HG03159 (cell line): ENCODE results near the gene SH2D2A.

Experiments
- ATAC-seq: cut with Tn5 transposase; IDR thresholded peaks from one replicate; pipeline ENCODE4 v1.9.1; 2021; ENCODE audit warnings: mild to moderate bottlenecking, moderate library complexity; ENCODE audit not compliant: unreplicated experiment

Gene SH2D2A

DNA sequence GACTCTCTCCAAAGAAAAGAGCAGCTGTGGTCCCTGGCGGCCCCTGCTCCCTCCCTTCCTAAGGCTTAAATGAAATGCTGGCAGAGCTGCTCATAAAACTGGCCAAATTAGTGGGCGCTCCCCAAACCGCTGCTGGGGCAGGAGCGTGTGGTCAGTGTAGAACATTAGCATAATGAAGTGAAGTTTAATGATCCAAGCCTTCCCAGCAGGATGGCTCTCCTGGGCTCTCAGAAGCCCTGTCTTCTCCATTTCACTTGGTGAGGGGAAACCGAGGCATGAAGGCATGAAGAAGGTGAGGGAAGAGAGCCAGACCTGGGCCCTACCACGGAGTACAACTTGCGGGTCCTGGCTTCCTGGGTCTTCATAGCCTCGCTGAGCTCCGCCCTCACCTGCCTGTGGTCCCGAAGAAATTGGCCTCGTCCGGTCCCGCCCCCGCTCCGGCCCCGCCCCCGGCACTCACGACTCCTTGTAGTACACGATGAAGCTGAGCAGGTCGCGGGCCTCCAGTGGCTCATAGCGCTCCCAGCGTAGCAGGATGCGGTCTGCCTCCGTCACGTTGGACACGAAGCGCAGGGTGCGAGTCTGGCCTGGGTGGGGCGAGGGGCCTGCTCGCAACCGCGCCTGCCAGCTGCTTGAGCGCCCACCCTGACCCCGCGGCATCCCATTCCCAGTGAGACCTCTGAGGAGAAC lies 32.0 kb upstream of the SH2D2A start:
- ATAC-seq, result no peak

DNA sequence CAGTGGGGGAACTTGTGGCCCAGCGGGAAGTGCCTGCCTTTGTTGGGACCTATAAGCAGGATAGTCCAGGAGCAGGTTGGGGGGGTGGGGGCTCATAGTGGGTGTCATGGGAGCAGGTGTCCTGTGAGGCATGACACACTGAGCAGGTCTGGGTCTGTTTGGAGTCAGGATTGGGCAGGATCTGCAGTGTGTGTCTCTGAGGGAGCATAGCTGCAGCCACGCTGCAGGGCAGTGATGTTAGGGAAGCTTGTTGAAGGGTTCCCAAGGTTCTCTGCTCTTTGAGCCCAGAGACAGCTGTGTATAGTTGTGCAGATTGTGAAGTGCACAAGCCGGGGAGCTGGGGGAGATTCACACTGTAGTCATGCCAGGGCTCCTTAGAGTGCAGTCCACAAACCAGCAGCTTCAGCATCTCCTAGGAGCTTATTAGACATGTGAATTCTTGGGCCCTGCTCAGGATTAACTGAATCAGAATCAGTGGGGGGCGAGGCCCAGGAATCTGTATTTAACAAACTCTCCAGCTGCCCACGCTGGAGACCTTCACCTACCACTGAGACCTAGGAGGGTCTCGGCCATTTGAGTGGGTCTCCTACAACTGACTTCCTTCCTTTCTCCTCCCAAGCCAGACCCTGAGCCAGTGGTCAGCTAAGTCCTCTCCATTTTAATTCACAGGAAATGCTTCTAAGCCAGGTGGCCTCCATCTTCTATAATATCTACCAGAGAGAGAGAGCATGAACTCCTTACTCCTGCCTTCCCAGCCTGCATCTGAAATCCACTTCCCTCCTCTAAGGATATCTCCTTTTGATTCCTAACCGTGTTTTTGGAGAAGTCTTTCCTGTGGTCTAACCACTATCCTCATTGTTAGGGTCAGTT lies 31.2 kb upstream of the SH2D2A start:
- no peak for ATAC-seq

DNA sequence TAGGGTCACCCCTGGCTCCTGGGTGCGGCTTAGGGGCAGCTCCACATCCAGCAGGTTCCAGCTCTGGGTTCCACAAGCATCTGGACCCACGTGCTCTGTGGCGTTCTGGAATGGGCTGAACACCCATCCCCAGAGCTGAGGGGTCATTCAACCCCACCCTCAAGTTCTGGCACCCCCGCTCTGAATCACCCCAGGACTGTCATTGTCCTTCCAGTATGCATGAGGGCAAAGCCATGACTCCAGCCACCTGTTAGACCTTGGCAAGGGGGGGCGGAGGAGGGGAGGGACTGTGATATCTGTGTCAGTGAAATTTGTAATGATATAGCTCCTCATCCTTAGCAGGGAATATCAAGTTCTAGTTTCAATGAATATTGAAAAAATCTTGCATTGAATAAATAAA lies 30.0 kb upstream of the SH2D2A start:
- no peak for ATAC-seq

DNA sequence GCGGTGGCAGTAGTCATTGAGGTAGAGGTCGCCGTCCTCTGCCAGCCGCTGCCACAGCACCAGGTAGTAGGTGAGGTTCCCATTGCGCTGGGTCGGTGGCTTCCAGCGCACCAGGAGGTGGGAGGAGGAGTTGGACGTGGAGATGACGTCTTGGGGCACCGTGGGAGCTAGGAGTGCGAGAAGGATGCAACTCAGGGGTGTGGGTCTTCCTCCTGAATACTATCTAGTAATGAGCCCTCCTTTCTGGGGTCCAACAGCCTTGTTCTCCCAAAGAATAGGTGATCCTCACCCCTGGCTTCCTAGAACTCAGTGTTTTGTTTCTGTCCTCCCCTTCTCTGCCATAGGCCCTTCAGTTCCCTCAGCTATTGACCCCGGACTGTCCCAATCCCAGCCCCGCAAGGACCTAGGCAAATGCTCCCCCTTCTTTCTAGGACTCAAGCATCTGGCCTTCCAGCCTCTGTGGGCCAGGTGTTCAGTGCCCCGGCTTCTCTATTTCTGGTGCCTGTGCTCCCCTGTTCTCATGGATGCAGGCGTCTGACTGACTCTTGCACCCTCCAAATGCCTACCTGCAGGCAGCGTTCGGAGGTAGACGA lies 29.4 kb upstream of the SH2D2A start:
- ATAC-seq, result no peak

DNA sequence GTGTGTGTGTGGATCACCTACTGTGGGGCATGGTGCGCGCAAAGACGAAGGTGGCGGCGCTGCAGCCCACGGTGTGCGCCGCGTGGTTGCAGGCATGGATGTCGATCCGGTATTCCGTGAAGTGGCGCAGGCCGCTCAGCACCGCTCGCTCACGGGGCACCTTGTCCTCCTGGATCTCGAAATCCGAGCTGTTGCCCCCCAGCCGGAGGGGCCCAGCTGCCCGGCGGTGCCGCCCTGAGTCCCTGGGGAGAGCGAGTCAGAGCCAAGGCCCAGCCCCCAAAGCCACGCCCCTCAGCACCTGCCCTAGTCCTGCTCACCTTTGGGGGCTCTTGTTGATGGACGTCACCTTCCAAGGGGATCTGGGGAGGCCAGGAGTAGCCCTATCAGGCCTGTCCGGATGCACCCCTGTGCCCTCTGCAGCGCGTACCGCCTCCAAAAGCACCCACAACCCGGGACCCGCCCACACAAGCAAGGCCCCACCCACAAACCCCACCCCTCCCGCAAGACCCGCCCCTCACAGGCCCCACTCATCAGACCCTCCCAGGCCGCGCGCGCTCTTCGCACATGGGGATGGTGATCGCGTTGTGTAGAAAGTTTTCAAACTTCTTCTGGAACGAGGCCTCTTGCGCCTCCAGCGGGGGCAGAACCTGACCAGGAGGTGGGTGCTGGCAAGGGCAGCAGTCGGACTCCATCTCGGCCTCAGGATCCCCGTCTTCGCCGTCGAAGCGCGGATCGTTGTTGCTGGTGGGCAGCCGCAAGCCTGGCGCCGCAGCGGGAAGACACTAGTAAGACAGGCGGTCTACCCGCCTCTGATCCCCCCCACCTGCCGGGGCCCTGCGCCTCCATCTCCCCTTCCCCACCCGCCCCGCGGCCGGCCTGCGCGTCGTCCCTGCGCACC lies 28.7 kb upstream of the SH2D2A start:
- ATAC-seq, result no peak

DNA sequence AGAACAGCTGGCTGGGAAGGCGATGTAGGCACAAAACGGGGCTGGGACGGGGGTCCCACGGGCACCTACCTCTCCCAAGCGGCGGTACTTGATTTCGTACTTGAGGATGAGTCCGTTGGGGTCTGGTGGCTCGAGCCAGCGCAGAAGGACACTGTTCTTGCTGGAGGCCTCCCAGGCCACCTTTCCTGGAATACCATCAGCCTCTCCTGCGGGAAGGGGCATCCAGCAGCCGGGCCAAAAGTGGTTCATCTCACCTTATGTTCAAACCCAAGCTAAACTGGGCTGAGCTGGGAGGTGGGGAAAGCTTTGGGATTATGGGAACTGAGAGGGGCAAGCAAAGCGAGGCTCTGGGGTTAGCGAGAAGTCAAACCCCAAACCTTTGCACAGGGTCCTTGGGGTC lies 28.0 kb upstream of the SH2D2A start:
- ATAC-seq, result no peak

DNA sequence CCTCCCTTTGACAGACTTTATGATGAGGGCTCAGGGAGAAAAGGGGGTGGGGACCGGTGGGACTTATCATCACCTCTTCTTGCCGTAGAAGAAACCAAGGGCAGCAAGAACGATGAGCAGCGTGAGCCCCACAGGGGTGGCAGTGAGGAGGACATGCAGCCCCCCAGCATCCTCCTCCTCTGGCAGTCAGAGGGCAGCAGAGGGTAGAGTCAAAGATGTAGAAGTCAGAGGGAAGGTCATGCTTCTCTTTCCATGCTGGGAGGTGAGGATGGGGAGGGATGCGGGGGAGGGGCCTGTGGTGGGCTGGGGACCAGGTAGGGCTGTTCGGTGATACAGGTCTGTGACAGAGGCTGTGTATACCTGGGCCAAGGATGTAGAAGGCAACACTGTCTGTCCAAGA lies 27.5 kb upstream of the SH2D2A start:
- no peak for ATAC-seq

DNA sequence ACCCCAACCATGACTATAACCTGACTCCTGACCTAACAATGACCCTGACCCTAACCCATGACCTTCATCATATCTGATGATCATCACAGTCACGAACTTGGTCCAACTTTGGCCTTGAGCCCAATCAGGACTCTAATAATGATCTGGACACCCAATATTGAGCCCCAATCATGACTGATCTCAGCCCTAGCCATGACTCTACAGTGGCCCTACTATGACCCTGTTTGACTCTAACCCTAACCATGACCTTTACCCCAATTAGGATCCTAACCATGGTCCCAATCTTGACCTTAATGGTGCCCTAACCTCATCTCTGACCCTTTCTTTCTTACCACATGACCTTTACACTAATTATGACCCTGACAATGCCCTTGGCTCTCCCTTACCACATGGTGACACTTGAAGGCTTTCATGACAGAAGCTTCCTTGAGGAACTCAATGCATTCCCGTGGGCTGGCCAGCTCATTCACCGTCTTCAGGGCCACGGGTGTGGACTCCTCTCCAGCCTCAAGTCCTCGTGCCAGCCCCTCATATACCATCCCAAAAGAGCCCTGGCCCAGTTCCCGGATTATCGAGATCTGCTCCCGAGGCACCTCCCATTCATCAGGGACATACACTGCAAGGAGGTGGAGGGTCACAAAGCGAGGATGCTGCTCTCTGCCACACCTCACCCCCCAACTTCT lies 26.1 kb upstream of the SH2D2A start:
- no peak for ATAC-seq

DNA sequence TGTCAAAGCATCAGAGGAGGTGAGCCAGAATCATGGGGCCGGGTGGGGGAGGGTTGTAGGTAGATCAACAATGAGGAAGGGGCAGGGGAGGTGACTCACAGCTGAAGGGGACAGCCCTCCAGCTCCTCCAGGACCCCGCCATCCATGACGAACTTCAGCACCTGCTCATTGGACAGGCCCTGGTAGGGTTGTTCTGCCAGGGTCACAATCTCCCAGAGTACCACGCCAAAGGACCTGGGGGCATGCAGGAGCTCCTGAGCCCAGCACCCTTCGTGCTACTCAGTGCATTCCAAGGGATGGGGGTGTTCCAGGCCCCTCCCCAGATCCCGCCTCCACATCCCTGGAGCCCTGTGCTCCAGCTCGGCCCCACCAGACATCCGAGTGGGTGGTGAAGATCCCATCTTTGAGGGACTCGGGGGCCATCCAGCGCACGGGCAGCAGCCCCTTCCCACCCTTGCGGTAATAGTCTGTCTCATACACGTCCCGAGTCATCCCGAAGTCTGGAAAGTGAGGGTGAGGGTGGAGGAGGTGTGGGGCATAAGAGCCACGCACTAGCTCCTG lies 24.7 kb upstream of the SH2D2A start:
- no peak for ATAC-seq

DNA sequence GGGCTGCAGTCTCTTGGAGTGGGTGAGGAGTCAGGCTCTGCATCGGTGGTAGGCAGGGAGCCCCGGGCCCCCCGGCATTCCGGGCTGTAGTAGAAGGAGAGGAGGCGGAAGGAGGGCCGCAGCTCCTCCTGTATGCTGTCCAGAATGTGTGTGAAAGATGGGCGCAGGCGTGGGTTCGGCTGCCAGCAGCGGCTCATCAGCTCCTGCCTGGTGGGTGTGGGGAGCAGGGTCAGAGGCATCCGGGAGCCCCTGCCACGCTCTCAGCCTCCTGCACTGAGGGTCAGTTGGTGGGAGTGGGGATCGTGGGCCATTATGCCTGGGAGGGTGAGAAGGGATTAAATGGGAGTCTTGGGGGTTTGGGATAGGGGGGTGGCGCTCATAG lies 24.2 kb upstream of the SH2D2A start:
- no peak for ATAC-seq

DNA sequence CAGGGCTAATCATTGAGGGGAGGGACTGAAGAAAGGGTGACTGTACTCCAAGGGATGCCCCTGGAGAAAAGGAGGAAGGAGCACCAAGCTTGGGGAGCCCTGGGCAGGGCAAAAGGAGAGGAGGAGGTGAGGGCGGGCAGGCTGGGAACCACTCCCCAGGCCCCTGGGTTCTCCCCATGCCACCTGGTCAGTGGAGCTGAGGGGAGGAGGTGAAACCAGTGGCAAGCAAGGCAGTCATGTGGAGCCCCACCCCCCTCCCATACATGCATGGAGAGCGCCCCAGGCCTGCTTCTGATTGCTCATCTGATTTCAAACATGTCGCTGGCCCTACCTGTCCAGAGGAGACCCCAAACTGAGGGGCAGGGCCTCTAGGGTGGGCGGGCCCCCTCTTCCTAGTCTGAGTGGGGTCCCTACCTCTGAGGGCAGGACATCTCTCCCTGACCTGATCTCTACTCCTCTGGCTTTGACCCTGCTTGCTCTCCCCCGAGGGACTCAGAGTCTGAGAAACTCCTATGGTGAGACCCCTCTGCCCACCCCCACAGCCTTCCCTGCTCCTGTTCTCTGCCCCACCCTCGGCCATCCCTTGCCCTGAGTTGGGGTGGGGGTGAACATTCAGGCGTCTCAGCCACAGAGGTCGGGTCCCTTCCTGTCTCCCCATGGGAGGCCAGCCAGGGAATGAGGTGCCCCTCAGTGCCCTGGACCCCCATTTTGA lies 23.7 kb upstream of the SH2D2A start:
- no peak for ATAC-seq

DNA sequence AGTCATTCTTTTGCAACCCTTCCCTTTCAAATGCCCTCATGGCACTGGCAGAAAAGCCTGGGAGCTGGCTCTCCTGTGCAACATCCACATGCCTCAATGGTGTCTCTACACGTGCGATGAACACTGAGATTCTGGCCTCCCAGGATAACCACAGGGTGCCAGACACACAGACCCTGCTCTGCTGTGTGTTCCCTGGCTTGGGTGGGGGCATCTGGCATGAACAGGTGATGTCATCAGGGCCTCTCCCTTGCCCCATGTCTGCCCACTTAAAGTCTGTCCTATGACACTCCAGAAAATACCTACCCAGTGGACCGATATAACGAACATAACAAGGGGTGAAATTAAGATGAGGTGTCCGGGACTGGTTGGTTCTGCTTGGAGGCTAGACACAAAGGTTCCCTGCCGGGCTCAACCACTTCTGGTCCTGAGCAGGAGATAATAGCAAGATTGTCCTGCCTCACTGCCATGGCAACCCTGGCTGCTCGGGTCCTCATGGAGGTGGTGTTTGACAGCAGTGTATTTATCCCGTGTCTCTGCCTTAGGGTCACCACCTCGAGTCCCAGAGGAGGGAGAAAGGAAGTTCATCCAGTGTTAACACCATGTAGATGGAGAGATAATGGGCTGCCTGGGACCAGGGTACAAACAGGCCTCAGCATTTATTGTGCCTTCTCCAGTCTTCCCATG lies 22.9 kb upstream of the SH2D2A start:
- ATAC-seq, result no peak

DNA sequence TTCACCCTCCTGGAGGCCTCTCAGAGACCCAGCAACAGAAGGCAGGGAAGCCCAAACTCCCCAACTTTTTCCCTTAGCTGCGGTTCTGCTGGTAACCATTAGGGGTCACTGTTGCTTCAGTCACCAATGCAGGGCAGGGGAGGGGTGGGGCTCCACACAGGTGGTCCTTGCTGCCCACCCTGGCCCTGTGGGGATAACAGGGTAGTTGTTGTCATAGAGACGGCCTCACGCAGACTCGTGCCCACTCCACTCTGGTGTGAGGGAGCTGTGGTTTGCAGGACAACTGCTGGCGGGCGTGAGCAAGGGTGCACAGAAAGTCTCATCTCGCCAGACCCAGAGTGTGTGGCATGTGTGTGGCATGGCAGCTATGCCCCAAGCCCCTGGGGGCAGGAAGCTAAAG lies 22.3 kb upstream of the SH2D2A start:
- no peak for ATAC-seq

DNA sequence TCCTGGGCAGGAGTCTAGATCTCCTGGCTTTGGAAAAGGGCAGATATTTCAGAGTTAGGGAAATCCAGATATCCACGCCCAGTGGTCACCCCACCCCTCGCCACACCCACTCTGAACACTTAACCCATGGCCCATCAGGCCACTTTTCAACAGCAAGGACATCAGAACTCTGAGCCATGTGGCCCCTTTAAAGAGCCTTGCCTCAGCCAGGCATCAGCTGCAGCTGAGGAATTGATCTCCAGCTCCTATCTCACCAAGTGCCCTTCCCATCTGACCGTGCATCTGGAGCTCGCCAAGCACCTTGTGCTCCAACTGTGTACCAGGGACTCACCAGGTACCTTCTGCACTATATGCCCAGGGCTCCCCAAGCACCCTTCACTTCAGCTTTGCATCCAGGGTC lies 20.2 kb upstream of the SH2D2A start:
- no peak for ATAC-seq

DNA sequence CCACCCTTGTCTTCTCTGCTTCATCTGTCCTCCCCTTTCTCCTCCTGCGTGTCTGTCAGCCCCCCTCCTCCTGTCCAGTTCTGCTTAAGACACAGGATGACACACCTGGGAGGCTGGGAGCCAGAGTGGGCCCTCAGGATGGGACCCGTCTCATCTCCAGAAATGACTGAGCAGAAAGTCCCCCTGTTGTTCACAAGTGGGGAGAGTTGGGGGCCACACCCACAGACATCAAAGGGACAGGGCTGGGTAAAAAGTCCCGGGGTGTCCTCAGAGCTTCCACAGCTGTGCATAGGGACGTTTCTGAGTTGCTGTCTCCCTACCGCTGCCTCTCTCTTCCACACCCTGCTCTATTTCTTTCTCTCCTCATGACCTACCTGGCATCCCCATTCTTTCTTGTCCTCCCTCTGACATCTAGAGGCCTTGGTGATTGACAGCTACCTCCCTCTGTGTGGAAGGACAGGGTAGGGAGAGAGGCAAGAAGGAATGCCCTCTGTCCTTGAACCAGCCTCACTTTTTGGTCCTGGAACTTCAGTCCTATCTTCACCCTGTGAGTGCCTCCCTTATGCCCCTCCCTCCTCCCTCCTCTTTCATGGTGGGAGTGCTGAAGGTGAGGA lies 19.5 kb upstream of the SH2D2A start:
- ATAC-seq, result no peak

DNA sequence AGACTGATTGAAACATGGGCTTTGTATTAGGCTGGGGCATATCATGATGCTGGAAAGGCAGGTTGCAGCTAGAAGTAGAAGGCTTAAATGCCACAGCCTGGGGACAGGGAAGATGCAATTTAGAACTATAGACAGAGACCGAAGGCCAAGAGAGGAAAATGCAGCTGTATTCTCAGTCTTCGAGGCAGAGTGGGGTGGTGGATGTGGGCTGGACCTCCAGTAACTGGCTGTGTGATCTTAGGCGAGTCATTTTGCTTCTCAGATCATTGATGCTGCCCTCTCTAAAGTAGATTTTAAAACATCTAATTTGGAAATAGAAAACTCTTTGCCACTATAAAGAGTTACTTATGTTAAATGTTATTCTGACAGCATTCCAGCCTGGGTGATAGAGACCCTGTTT lies 17.7 kb upstream of the SH2D2A start:
- ATAC-seq, result no peak

DNA sequence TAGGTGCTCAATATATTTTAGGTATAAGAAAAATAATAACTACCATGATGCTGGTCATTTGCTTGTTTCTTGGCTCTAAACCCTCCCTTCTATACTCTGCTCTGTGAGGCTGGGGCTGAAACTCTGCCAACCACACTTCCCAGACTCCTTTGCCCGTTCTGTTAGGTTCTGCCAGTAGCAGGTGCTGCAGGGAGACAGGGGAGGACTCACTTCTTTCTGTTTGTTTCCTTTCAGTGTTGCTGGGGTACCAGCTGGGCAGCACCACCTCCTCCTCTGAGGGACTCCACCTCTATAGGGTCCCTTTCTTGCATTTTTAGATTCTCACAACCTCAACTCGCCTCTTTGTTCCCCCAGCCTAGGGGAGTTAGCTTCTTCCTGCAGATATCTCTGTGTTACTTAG lies 17.0 kb upstream of the SH2D2A start:
- ATAC-seq, result no peak

DNA sequence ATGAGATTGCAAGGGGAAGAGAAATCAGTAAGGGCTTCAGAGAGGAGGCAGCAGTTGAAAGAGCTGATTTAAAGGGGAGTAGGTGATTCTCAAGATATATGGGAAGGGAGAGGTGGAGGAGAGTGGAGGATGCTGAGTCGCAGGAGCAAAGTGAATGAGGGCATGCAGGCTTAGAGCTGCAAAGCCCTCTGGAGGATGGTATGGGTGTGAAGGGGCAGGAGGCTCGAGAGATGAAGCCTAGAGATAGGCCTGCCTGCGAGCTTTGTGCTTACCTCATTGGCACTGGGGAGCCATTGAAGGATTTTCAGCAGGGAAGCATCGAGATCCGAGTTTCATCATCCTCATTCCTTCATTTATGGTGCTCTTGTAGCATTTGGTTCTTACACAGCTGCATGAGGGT lies 15.8 kb upstream of the SH2D2A start:
- no peak for ATAC-seq
